Measurements from ENCODE around the gene PLXNA3.
A peak's percentile ranks its signal among the peaks of the same experiment; 100 is the strongest.
"Not testable (repeated sequence)": the region's sequence is repeated elsewhere in the genome, so short reads cannot be mapped to it uniquely, and the experiment has no call there.

The PLXNA3 gene

DNA sequence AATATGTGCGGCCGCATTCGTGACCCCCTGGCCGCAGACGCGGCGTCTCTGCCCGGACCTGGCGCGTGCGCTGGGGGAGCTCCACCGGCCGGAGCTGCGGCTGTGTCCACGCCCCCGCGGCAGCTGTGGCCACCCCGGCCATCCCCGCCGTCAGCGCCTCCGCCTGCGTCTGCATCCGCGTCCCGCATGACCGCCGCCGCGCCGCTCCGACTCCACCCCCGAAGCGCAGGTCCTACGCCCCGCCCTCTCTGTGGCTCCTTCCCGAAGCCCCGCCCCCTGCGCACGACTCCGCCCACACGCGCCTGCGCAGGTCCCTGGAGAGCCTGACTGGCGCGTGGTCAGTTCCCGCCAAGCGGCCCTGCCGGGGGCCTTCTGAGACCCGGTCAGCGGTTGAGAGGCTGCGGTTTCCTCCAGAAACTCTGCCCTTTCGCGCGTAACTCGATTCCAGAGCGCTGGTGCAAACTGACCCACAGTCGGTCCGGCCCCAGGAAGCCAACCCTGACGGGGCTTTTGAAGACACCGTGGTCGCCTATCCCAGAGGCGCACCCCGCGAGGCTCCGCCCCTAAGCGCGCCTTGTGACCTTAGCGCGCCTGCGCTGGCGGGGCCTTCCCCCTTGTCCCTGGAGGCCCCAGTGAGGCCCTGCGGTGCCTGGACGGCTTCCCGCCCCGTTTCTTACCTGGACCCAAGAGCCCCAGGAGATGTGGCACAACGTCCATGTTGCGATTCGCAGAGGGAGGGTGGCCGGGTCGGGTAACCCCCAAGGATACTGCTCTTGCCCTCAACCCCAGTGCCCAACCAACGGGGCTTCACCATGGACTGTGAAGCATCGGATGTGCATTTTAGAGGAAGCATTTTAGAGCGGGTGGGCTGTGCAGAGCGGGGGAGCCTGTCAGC lies 20.9 kb downstream of the PLXNA3 start, which contains the start of gene LAGE3:
Gene LAGE3, minus strand, starts transcription at position 554 of the 895 bp plus-strand sequence. Its CDS starts 366 bp downstream, at position 188.
- DNase-seq (ENCODE audit: low read depth) = peak; percentile 62

DNA sequence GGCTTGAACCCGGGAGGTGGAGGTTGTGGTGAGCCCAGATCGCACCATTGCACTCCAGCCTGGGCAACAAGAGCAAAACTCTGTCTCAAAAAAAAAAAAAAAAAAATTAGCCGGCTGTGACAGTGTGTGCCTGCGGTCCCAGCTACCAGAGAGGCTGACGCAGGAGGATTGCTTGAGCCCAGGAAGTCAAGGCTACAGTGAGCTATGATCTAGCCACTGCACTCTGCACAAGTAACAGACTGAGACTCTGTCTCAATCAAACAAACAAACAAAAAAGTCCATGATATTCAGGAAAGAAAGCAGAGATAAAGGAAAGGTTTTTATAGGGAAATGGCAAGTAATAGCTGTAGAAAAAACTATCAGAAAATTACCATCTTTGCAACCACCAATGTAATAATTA lies 23.1 kb downstream of the PLXNA3 start:
- no peak for DNase-seq (ENCODE audit: low read depth)

- DNase-seq (ENCODE audit: low read depth) = no peak
Observed at GRCh38 chrX:154481911-154482601, 24.0 kb downstream of the PLXNA3 start.

DNA sequence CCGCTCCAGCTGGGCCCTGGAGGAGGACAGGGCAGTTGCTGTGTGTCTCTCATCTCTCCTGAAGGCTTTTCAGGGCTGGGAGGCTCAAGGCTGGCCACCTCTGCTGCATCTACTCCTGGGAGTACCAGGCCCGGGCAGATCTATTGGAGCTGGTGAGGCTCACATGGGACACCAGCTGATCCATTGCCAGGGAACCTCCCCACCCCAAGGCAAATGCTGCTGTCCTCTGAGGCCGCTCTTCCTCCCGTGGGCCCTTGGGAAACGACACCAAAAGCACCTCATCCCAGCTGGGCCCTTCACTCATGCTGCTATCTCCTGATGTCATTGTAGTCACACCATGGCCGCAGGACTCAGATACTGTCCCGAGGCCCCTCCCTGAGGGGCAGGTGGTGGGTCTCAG lies 24.7 kb downstream of the PLXNA3 start:
- no peak for DNase-seq (ENCODE audit: low read depth)

DNA sequence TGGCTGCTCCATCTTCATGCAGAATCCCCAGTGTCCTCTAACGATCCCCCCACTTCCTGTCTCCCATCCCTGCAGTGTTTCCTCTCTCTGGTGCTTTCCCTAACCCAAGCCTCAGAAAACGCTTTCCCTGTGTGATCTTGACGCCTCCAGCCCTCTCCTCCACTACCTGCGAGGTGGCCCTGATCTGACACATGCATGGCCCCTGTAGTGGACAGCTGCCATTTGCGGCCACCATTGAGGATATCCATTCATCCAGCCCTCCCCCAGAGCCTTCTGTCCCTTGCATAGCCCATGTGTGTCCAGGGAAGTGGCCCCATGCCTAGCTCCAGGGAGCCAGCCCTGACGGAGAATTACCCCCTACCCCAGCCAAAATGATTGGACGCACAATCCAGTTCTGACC lies 25.2 kb downstream of the PLXNA3 start:
- no peak for DNase-seq (ENCODE audit: low read depth)

DNA sequence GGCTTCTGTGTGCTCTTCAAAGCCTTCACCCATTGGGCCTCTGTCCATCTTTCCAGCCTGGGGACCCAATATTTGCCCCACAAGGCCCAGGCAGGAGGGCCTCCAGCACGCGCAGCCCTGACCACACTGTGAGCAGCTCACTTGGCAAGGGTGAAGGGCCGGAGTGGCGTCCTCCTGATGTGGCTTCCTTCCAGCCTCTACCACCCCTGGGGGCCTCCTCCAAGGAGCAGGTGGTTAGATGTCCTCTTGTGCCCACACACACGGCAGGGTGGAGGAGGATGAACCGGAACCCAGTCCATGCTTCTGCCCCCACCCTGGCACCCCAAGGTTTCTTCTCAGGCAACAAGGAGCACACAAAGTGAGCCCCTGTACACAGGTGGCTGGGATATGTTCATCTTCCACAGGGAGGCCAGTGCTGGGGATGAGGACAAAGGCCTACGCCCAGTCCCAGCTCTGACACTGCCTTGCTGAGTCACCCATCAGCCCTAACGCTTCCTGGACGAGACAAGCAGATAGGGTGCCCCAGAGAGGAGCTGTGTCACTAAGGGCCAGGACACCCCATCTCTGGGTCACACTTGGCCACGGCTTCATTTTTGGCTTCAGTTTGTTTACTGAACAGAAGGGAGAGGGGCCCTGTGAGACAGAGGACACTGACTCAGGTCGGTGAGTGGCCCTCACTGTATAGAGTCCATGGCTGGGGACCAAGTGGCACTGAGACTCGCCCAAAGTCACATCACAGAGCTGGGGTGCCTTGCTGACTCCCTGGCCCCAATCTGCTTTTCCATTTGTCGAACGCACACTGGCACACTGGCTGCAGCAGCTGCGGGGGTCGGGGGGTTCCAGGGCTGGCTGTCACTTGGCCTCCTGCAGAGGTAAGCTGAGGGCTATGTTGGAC lies 26.4 kb downstream of the PLXNA3 start:
- no peak for DNase-seq (ENCODE audit: low read depth)

- no peak for DNase-seq (ENCODE audit: low read depth)
Observed at GRCh38 chrX:154485150-154486051, 27.3 kb downstream of the PLXNA3 start.

DNA sequence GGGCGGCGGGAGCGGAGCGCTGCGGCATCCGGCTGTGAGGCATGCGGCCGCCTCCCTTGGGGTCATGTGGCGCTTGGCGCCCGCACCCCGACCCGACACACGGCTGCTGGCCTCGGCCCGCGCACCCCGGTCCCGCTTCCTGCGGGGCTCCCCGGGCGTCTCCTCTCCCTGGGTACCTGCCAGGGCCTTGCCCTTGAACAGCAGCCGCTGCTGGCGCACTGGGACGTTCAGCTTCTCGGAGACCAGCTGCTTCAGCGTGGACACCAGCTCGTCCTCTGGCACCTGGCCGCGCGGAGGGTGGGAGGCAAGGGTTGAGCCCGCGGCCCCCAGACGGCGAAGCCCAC lies 27.9 kb downstream of the PLXNA3 start:
- DNase-seq (ENCODE audit: low read depth) = no peak

GRCh38 chrX:154486396-154487207 lies 28.5 kb downstream of the PLXNA3 start, which contains the start of gene UBL4A:
Gene UBL4A (minus strand): TSS chrX:154486615. CDS start chrX:154486584, 31 bp downstream.
- no peak for DNase-seq (ENCODE audit: low read depth)

- DNase-seq (ENCODE audit: low read depth) = no peak
Observed at GRCh38 chrX:154487518-154488290, 29.6 kb downstream of the PLXNA3 start.

GRCh38 chrX:154488336-154489075 lies 30.4 kb downstream of the PLXNA3 start:
- DNase-seq (ENCODE audit: low read depth) = no peak

GRCh38 chrX:154489182-154489581 lies 31.1 kb downstream of the PLXNA3 start:
- no peak for DNase-seq (ENCODE audit: low read depth)

DNA sequence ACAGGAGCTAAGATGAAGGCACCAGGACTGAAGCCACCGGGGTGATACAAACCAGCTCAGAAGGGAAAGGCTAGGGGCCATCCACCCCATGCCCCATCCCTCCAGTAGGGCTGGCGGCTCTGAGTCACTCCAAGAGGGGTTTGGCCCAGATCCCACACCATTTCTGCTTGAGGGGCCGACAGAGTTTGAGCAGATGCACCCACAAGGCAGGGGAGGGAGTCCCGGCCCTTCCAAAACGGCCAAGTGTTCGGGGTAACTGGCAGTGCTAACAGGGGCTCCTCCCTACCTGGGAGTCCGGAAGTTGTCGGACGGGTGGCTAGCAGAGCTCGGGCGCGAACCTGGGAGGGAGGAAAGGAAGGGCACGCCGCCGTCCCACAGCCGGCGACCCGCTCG lies 31.9 kb downstream of the PLXNA3 start:
- peak; percentile 31 for DNase-seq (ENCODE audit: low read depth)

DNA sequence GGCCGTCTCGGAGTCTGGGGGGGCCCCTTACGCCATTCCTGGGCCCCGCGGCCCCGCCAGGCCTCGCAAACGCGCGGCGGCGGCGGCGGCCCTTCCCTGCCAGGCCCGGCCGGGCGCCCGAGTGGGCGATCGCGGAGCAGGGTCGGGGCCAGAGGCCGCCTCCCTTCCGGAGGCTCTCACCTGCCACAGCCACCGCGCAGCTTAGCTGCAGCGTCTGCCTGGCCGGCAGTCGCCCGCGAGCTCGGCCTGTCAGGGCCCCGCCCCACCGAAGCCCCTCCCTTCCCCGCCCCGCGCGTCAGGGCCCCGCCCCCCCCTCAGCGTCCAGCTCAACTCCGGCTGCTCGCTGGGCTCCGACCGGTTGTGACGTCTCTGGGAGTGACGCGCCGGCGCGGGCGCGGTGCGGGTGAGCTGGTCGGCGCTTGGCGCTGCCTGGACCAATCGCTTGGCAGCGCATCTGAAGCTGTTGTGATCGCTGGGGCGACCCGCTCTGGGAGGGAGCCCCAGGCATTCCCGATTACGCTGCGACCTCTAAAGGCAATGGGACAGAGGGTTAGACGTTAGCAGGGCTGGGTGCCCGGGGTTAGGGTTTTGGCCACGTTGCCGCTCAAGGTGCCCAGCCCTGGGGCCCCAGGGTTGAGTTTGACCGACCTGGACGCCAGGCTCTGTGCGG lies 32.5 kb downstream of the PLXNA3 start, which contains the start of gene SLC10A3:
Gene SLC10A3, minus strand, starts transcription at position 216 of the 670 bp plus-strand sequence. CDS start 1,689 bp downstream, outside the sequence.
- DNase-seq (ENCODE audit: low read depth) = peak; percentile 82

DNA sequence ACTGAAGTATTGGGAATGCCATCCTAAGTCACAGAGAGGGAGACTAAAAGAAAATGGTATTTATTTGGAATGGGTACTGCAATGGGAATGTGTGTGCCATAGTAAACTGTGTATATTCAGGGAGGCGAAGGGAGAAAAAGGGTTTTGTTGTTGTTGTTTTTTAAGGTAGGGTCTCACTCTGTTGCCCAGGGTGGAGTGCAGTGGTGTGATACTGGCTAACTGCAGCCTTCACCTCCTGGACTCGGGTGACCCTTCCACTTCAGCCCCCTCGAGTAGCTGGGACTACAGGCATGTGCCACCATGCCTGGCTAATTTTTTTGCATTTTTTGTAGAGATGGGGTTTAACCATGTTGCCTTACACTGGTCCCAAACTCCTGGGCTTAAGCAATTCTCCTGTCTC lies 36.6 kb downstream of the PLXNA3 start:
- no peak for DNase-seq (ENCODE audit: low read depth)

- no peak for DNase-seq (ENCODE audit: low read depth)
Observed at GRCh38 chrX:154495472-154495922, 37.4 kb downstream of the PLXNA3 start.

- not testable (repeated sequence) for DNase-seq (ENCODE audit: low read depth)
Observed at GRCh38 chrX:154496591-154497137, 38.6 kb downstream of the PLXNA3 start.

DNA sequence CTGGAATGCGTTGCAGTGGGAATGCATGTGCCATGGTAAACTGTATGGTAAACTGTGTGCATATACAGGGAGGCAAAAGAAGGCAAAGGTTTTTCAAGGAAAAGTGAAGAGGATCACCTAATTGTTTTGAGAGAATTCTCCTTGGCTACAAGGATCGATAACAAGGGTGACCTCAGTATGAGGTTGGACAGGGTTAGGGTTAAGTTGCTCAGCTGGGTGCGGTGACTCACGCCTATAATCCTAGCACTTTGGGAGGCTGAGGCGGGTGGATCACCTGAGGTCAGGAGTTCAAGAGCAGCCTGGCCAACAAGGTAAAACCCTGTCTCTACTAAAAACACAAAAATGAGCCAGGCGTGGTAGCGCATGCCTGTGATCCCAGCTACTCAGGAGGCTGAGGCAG lies 43.3 kb downstream of the PLXNA3 start:
- not testable (repeated sequence) for DNase-seq (ENCODE audit: low read depth)
